Right ventricle myocardium inferior (tissue), 1 donor: ENCODE data around the gene WNT9B. TPM values are rescaled to one million over a fixed set of nuclear protein-coding genes. Genes with fewer than 3 reads are reported as not detected.

Experiments used
- ATAC-seq: fragments of 200-7000 bp; cut with Tn5 transposase; one replicate; pipeline ENCODE4 v1.9.1; 2020; ENCODE audit warnings: mild to moderate bottlenecking, moderate library complexity
- DNase-seq: peaks from one replicate; pipeline ENCODE4 v3.0.0; 2021; ENCODE audit errors: missing footprints
- intact Hi-C: fragments of 100-400 bp; cut with DNase I; formaldehyde crosslinking; loops from one replicate; pipeline ENCODE4 v1.11.0; 2022
- total RNA-seq: library from RNA; stranded (reverse); fragmentation: NEBNext Ultra II Directional; extraction: Animal tissue kit (Norgen Biotek cat#: 25700); gene quantifications from one replicate; pipeline ENCODE4 v1.2.1, GENCODE V29; 2021
- donor health status: DM: no; HTN: yes; CAD: no; lungs with severe emphysema.

WNT9B gene
- total RNA-seq, 1 donor from 2014 or later = not detected

- DNase-seq (no peak), ATAC-seq (no peak)
- intact Hi-C loops = no loop called here
These were observed 3.9 kb upstream of the WNT9B start for GRCh38 chr17:46847204-46848191.

DNA sequence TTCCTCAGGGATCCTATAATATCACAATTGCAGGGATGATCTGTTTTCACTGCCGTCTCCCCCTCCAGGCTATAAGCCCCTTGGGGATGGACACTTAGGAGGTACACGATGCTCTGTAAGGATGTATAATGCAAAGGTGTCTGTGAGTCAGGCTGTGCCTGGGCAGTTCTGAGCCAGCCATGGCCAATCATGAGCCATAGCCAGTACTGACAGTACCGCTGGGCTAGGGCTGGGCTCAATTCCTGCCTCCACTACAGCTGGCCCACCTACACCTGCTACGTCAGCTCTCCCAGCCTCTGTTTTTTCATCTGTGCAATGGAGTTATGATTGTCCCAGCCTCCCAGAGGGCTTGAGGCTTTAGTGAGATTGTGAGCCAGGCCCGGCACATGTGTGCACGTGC lies 2.8 kb upstream of the WNT9B start:
- intact Hi-C loops = no loop called here
- no peak for ATAC-seq
- DNase-seq = no peak

DNA sequence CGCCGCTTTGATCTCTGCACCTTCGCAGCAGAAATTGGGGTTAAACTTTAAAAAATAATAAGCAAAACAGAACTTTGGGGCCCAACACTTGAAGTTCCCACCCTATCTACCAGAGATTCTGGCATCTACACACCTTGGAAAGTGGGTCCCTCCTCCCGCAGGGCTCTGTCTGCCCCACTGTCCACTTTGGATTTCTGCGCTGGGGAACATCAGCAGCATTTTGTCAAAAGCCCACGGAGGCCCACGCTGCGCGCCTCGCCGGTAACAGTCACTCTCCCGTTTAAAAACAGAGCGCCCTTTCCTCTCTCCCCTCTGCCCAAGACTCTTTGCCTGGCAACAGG lies 725 bp upstream of the WNT9B start:
- intact Hi-C loops = no loop called here
- ATAC-seq = no peak
- no peak for DNase-seq

DNA sequence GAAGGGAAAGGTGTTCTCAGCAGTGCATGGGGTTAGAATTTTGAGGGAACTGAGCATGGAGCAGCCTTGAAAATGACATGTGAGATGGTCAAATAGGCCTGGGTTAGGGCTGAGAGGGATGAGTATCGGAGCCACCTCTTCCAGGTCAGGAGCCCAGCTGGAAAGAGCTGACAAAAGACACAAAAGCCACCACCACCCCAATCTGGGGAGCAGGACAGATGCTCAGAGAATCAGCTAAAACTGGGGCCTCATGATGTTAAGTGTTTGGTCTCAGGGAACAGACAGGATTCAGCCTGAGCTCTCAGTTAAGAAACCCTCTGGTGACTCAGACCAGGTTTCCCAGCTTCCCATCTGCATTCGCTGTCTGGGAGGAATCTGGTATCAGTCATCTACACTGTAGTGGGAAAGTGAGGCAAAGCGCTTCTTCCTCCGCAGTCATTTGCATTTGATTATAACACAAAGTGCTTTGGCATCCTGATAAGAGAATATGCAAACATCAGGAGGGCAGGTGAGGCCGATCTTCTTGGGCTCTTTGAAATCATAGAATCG lies 2.6 kb downstream of the WNT9B start:
- ATAC-seq = no peak

GRCh38 chr17:46854515-46854914 lies 3.1 kb downstream of the WNT9B start:
- ATAC-seq = no peak
- DNase-seq = no peak
- intact Hi-C loops = no loop called here

More for the DNA sequence above, 2.6 kb downstream of the WNT9B start:
- intact Hi-C loops = no loop called here
- DNase-seq = no peak

- intact Hi-C loops = no loop called here
- ATAC-seq (no peak), DNase-seq (no peak)
These were observed 3.6 kb downstream of the WNT9B start for GRCh38 chr17:46854948-46855347.

DNA sequence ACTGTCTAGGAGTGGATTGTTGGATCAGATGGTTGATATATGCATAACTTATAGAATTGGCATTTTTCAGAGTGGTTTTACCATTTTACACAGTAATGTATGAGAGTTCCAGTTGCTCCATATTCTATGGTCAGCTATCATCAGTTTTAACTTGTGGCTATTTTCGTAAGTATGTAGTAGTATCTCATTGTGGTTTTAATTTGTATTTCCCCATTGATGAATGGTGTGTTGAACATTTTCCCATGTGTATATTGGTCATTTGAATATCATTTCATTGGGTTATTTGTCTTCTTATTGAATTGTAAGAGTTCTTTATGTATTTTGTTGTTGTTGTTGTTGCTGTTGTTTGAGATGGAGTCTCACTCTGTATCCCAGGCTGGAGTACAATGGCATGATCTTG lies 6.2 kb downstream of the WNT9B start:
- DNase-seq = no peak
- intact Hi-C loops = no loop called here
- no peak for ATAC-seq

GRCh38 chr17:46859996-46860395 lies 8.6 kb downstream of the WNT9B start:
- intact Hi-C loops = no loop called here
- ATAC-seq (no peak), DNase-seq (no peak)

DNA sequence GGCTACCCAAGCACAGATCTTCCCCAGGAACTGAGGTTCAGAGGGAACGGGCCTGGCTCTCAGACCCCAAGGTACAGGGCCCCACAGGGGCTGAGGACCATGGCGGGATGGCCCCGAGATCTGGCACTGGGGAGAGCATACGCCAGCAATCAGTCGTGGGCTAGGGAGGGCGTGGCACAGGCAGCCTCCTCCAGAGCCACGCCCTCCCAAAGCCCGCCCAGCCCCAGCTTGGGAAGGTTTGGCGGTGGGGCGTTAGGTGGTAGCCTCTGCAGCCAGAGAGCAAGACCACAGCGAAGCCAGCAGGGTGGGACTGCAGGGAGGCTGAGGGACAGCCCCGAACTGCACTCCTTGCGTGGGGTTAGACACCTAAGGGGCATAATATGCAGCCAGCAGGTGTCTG lies 11.6 kb downstream of the WNT9B start:
- intact Hi-C loops = no loop called here
- DNase-seq = no peak
- ATAC-seq = no peak

- intact Hi-C loops = no loop called here
- DNase-seq = no peak
- ATAC-seq = no peak
These were observed 12.2 kb downstream of the WNT9B start for GRCh38 chr17:46863383-46864121.

DNA sequence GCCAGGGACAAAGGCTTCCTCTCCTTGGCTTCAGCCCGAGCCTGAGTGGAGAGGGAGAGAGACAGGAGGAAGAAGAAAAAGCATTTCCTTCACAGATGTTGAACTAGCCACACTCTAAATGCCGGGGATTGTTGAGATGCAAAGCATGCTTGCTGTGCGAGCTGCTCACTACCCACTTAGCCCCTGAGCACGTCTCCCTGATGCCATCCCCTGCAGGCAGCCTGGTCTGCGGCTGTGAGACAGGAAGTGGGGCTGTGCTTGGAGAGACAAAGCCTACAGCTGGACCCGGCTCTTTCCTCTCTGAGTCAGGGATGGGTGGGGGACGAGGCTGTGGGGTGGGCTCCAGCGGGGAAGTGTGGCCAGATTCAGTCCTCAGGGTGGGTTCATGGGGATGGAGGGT lies 13.7 kb downstream of the WNT9B start:
- no peak for DNase-seq
- no peak for ATAC-seq
- intact Hi-C loops = no loop called here

DNA sequence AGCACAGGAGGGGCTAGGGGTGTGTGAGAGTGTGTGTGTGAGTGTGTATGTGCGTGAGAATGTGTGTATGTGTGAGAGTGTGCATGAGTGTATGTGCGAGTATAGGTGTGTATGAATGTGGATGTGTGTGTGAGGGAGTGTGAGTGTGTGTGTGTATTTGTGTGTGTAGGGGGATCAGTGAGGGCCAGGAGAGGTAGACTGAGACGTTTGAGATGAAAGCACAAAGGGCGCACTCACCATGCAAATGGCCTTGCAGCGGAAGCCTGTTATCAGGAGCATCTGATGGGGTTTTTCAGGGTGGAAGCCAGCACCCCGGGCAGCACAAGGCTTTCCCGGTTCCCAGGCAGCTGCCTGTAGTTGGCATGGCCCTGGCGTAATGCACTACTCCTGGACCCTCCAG lies 14.9 kb downstream of the WNT9B start:
- ATAC-seq (no peak), DNase-seq (no peak)
- intact Hi-C loops = no loop called here

DNA sequence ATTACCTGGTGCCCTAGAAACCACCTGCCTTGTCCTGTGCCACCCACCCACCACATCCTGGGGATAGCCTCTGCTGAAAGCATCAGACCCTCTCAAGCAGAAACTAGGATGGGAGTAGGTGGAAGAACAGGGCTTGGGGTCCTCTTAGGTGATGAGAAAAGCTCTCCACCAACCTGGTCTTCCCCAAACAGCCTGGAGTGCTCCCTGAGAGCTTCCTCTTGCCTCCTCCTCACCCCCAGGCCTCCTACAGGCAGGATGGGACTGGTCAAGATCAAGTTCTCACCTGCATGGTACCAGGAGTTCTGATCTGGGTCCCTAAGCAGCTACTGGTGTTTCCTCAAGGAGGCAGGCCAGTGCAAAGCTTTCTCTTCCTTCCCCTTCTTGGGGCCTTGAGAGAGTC lies 15.4 kb downstream of the WNT9B start:
- ATAC-seq (no peak), DNase-seq (no peak)
- intact Hi-C loops = no loop called here

GRCh38 chr17:46868689-46869187 lies 17.4 kb downstream of the WNT9B start:
- no peak for ATAC-seq
- intact Hi-C loops = no loop called here
- DNase-seq = no peak

DNA sequence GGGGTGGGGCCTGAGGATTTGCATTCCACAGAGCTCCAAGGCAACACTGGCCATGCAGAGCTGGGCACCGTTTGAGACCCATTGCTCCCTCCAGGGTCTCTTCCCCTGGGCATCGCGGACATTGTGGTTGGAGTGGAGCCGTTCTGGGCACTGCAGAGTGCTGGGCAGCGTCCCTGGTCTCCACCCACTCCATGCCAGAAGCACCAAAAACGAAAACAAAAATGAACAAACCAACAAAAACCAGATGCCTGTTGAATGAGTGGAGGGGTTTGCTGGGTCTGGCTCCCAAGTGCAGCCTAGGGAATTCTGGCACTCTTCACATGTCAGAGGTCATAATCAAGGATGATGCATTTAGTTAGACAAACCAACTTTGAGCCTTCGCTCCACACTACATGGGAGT lies 17.9 kb downstream of the WNT9B start:
- DNase-seq = no peak
- no peak for ATAC-seq
- intact Hi-C loops = no loop called here

GRCh38 chr17:46869975-46870803 lies 18.8 kb downstream of the WNT9B start:
- intact Hi-C loops = no loop called here
- no peak for DNase-seq
- no peak for ATAC-seq

DNA sequence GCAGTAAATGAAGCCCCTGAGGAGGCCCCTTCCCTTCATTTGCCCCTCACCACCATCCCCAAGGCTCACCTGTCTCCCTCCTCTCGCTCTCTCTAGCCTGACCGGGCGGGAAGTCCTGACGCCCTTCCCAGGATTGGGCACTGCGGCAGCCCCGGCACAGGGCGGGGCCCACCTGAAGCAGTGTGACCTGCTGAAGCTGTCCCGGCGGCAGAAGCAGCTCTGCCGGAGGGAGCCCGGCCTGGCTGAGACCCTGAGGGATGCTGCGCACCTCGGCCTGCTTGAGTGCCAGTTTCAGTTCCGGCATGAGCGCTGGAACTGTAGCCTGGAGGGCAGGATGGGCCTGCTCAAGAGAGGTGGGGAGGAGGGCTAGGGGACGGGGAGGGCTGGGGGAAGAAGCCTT lies 21.0 kb downstream of the WNT9B start:
- no peak for DNase-seq
- intact Hi-C loops = no loop called here
- ATAC-seq = no peak

- DNase-seq = no peak
- no peak for ATAC-seq
- intact Hi-C loops = no loop called here
These were observed 22.7 kb downstream of the WNT9B start for GRCh38 chr17:46873941-46874645.
